ENCODE results near the gene TMEM138.
"Not testable (repeated sequence)": the region's sequence is repeated elsewhere in the genome, so short reads cannot be mapped to it uniquely, and the experiment has no call there.

TMEM138 gene

GRCh38 chr11:61364012-61364675 is 2.0 kb downstream of the TMEM138 start:
- DNase-seq (ENCODE audit: low read depth in 2 of 2) = no peak

GRCh38 chr11:61367406-61367805 is 5.2 kb downstream of the TMEM138 start:
- no peak for DNase-seq (ENCODE audit: low read depth in 2 of 2)

GRCh38 chr11:61368646-61369045 is 6.5 kb downstream of the TMEM138 start:
- no peak for DNase-seq (ENCODE audit: low read depth in 2 of 2)

GRCh38 chr11:61369372-61370348 is 7.5 kb downstream of the TMEM138 start:
- DNase-seq (ENCODE audit: low read depth in 2 of 2) = no peak

GRCh38 chr11:61370349-61371005 is 8.3 kb downstream of the TMEM138 start:
- DNase-seq (ENCODE audit: low read depth in 2 of 2) = no peak

GRCh38 chr11:61372659-61373420 is 10.7 kb downstream of the TMEM138 start:
- no peak for DNase-seq (ENCODE audit: low read depth in 2 of 2)

GRCh38 chr11:61375761-61376108 is 13.6 kb downstream of the TMEM138 start:
- DNase-seq (ENCODE audit: low read depth in 2 of 2) = no peak

- DNase-seq (ENCODE audit: low read depth in 2 of 2) = no peak
Measured at GRCh38 chr11:61377461-61378160, 15.4 kb downstream of the TMEM138 start.

- DNase-seq (ENCODE audit: low read depth in 2 of 2) = no peak
Measured at GRCh38 chr11:61378713-61379313, 16.6 kb downstream of the TMEM138 start.

- no peak for DNase-seq (ENCODE audit: low read depth in 2 of 2)
Measured at GRCh38 chr11:61380884-61381283, 18.7 kb downstream of the TMEM138 start.

- DNase-seq (ENCODE audit: low read depth in 2 of 2) = not testable (repeated sequence)
Measured at GRCh38 chr11:61383859-61384258, 21.7 kb downstream of the TMEM138 start.

- DNase-seq (ENCODE audit: low read depth in 2 of 2) = no peak
Measured at GRCh38 chr11:61384271-61385242, 22.4 kb downstream of the TMEM138 start.

GRCh38 chr11:61390161-61390560 is 28.0 kb downstream of the TMEM138 start:
- no peak for DNase-seq (ENCODE audit: low read depth in 2 of 2)

GRCh38 chr11:61392981-61393595 is 30.9 kb downstream of the TMEM138 start:
- DNase-seq (ENCODE audit: low read depth in 2 of 2) = no peak

GRCh38 chr11:61401173-61401572 is 39.0 kb downstream of the TMEM138 start:
- no peak for DNase-seq (ENCODE audit: low read depth in 2 of 2)

GRCh38 chr11:61401573-61401972 is 39.4 kb downstream of the TMEM138 start:
- no peak for DNase-seq (ENCODE audit: low read depth in 2 of 2)

GRCh38 chr11:61403658-61404057 is 41.5 kb downstream of the TMEM138 start:
- no peak for DNase-seq (ENCODE audit: low read depth in 2 of 2)

GRCh38 chr11:61404103-61404502 is 41.9 kb downstream of the TMEM138 start:
- no peak for DNase-seq (ENCODE audit: low read depth in 2 of 2)

- DNase-seq (ENCODE audit: low read depth in 2 of 2) = no peak
Measured at GRCh38 chr11:61404641-61405040, 42.5 kb downstream of the TMEM138 start.
